Endothelial cell of umbilical vein (primary cell): ENCODE data around the gene RIGI. TPM values are rescaled to one million over a fixed set of nuclear protein-coding genes. Genes with fewer than 3 reads are reported as not detected.

Source experiments
- BruUV-seq: library from RNA; stranded (reverse); fragments of 400-500 nt; replicated peaks from 2 replicates; lab custom pipeline; 2021; lab: Mats Ljungman, UMichigan
- CTCF ChIA-PET: fragments of 300-600, 350-600 bp; sonication (Branson Sonifier 250); formaldehyde crosslinking; loops from one replicate; lab custom pipeline; 2021; ENCODE audit warnings: antibody characterized with exemption, inconsistent platforms; lab: Charles Lee
- POLR2A ChIA-PET: fragments of 300-600, 350-600 bp; sonication (Branson Sonifier 250); formaldehyde crosslinking; loops from one replicate; lab custom pipeline; 2021; ENCODE audit warnings: antibody characterized with exemption, inconsistent platforms; lab: Charles Lee
- DNase-seq: peaks from one replicate; pipeline ENCODE4 v3.0.0-alpha.2; 2011; ENCODE audit warnings: low read depth, low spot score
- FAIRE-seq: peaks from 2 replicates; lab custom pipeline; 2011; peaks lifted over from hg19 to GRCh38; lab: Jason Lieb, UNC
- H2AFZ ChIP-seq: 2 replicates; pipeline ENCODE4 v1.6.0; 2012; ENCODE audit warnings: low read depth, low read length, control low read depth, inconsistent platforms
- H3K27ac ChIP-seq: 2 replicates; pipeline ENCODE4 v1.5.1; 2011; ENCODE audit warnings: low read depth, mild to moderate bottlenecking, control low read depth, low read length, moderate library complexity; ENCODE audit not compliant: insufficient read depth
- H3K27me3 ChIP-seq, 2 experiments: 2 replicates each; pipeline versions ENCODE4 v1.6.0 to v1.6.1; 2011; ENCODE audit warnings: low read length in 2 of 2, mixed read lengths in 1 of 2; ENCODE audit not compliant: control insufficient read depth in 2 of 2, insufficient read depth in 2 of 2
- H3K36me3 ChIP-seq, 2 experiments: 2 replicates in 1 of 2; 3 replicates in 1 of 2; pipeline ENCODE4 v1.5.1; 2011; ENCODE audit warnings: low read length in 2 of 2, mild to moderate bottlenecking in 1 of 2, moderate library complexity in 1 of 2; ENCODE audit not compliant: control insufficient read depth in 2 of 2, insufficient read depth in 2 of 2; ENCODE audit errors: extremely low read depth in 1 of 2
- H3K4me1 ChIP-seq: 3 replicates; pipeline ENCODE4 v1.5.1; 2011; ENCODE audit warnings: mild to moderate bottlenecking, low read length; ENCODE audit not compliant: control insufficient read depth, insufficient read depth; ENCODE audit errors: extremely low read depth
- H3K4me2 ChIP-seq: 2 replicates; pipeline ENCODE4 v1.6.1; 2011; ENCODE audit warnings: low read length, control low read depth, mixed read lengths; ENCODE audit not compliant: insufficient read depth
- H3K4me3 ChIP-seq, 3 experiments: fragments of 200-600 bp in 1 of 3; sonication (generic), shearing (Covaris generic) in 1 of 3; replicated peaks in 1 of 3; 2 replicates each; pipeline ENCODE4 v1.5.1; 2011 to 2016; ENCODE audit warnings: control low read depth in 3 of 3, low read length in 3 of 3, mild to moderate bottlenecking in 2 of 3, inconsistent platforms in 1 of 3, low read depth in 1 of 3, moderate library complexity in 1 of 3; ENCODE audit not compliant: insufficient read depth in 1 of 3
- H3K79me2 ChIP-seq: 2 replicates; pipeline ENCODE4 v1.6.0; 2012; ENCODE audit warnings: low read length, inconsistent platforms; ENCODE audit not compliant: control insufficient read depth, insufficient read depth
- H3K9ac ChIP-seq: replicated peaks from 2 replicates; pipeline ENCODE3; 2011; ENCODE audit warnings: low read length, control low read depth; ENCODE audit not compliant: insufficient read depth; ENCODE audit errors: extremely low read depth
- H3K9me1 ChIP-seq: replicated peaks from 3 replicates; pipeline ENCODE4 v1.6.0; 2011; ENCODE audit warnings: mild to moderate bottlenecking, low read length; ENCODE audit not compliant: control insufficient read depth, insufficient read depth; ENCODE audit errors: extremely low read depth
- H3K9me3 ChIP-seq: replicated peaks from 2 replicates; pipeline ENCODE4 v1.5.1; 2012; ENCODE audit warnings: low read length, inconsistent platforms; ENCODE audit not compliant: control insufficient read depth, insufficient read depth
- H4K20me1 ChIP-seq: replicated peaks from 2 replicates; pipeline ENCODE3; 2011; ENCODE audit warnings: mild to moderate bottlenecking, low read length; ENCODE audit not compliant: control insufficient read depth, insufficient read depth; ENCODE audit errors: extremely low read depth
- EZH2 ChIP-seq: IDR thresholded peaks from 2 replicates; pipeline ENCODE4 v1.6.1; 2012; ENCODE audit warnings: borderline replicate concordance, low read depth, mild to moderate bottlenecking, moderate library complexity, low read length, inconsistent platforms; ENCODE audit not compliant: severe bottlenecking
- FOS ChIP-seq: IDR thresholded peaks from 2 replicates; pipeline ENCODE4 v1.6.1; 2011; ENCODE audit warnings: mild to moderate bottlenecking, low read length, moderate library complexity, borderline replicate concordance; ENCODE audit not compliant: insufficient read depth
- GATA2 ChIP-seq: IDR thresholded peaks from 2 replicates; pipeline ENCODE4 v1.7.0; 2011; ENCODE audit warnings: low read depth, mild to moderate bottlenecking, moderate library complexity, mixed read lengths, low read length; ENCODE audit not compliant: insufficient read length, insufficient read depth
- JUN ChIP-seq: IDR thresholded peaks from 2 replicates; pipeline ENCODE4 v1.6.1; 2011; ENCODE audit warnings: borderline replicate concordance, low read depth; ENCODE audit not compliant: insufficient read length, insufficient read depth
- MYC ChIP-seq: IDR thresholded peaks from one replicate; pipeline ENCODE4 v1.6.1; 2011; ENCODE audit warnings: mild to moderate bottlenecking, low read depth, low read length
- POLR2A ChIP-seq: IDR thresholded peaks from 2 replicates; pipeline ENCODE4 v1.6.1; 2012; ENCODE audit warnings: low read depth, mild to moderate bottlenecking, control low read depth, low read length
- POLR2AphosphoS5 ChIP-seq: IDR thresholded peaks from 2 replicates; pipeline ENCODE4 v1.6.1; 2012; ENCODE audit warnings: low read depth, mild to moderate bottlenecking, control low read depth, low read length, moderate library complexity; ENCODE audit not compliant: insufficient read depth
- dilution Hi-C: fragments of 300-500 bp; cut with MboI; formaldehyde crosslinking; loops from one replicate; pipeline ENCODE4 v1.15.0; 2019; ENCODE audit warnings: low sequenced_read_pairs; ENCODE audit not compliant: extremely low pct_ligation_motif_present
- intact Hi-C: fragments of 100-400 bp; cut with micrococcal nuclease; formaldehyde crosslinking; loops from one replicate; pipeline ENCODE4 v1.10.0; 2022
- polyA plus RNA-seq, 4 experiments: library from polyadenylated mRNA; depleted of rRNA in 3 of 4; stranded (reverse) in 3 of 4; unstranded in 1 of 4; fragments of >200 nt; gene quantifications; 2 replicates each; pipeline versions ENCODE4 v1.2.1 to v1.2.3, GENCODE V29; 2011 to 2012; ENCODE audit warnings: missing spikeins in 1 of 4
- total RNA-seq: library from RNA; stranded (reverse); gene quantifications from 2 replicates; pipeline ENCODE4 v1.2.3, GENCODE V29; 2021
- TF ChIP-seq, protein P1 (sequence below), 2 donors: IDR thresholded peaks; 1 replicate in 1 of 2; 2 replicates in 1 of 2; pipeline ENCODE4 v1.5.1; 2011; ENCODE audit warnings: low read length in 2 of 2, mild to moderate bottlenecking in 2 of 2, moderate library complexity in 2 of 2, control low read depth in 1 of 2, inconsistent platforms in 1 of 2, low read depth in 1 of 2; ENCODE audit not compliant: insufficient read depth in 1 of 2; ENCODE audit errors: extremely low read depth in 1 of 2
- TF ChIP-seq, protein P2 (sequence below): IDR thresholded peaks from 2 replicates; pipeline ENCODE4 v1.6.1; 2011; ENCODE audit not compliant: insufficient read depth, insufficient read length

The RIGI gene
- total and polyA plus RNA-seq, 2 donors (not counting 3 experiments of a cell fraction or from before 2014, with no cell fraction given), result 4.5 to 13.3 TPM

DNA sequence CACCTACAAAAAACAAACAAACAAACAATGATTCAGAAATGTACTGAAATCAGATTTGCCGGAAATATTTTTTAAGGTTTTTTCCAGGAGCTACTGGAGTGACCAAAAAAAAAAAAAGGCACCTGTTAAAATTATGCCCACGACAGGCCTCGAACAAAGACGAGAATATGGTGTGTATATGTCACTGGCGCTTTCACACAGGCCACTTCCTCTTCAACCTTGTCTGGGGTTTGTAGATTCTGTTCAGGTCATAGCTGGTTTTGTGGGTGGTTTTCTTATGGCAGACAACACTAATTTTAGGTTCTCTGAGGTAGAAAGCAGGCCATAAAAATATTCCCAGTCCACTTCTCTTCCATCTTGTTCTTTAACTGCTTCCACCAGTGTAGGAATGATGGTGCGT lies 40.0 kb upstream of the RIGI start:
- ChIA-PET CTCF (interaction anchor here (1.1 to 6.6 kb wide), 3 partner anchors 9 to 402 kb away, joined by 3 to 40 read pairs (median 4); no protein-coding TSS in a partner anchor), POLR2A (no interaction called here)

More for the DNA sequence above, 40.0 kb upstream of the RIGI start:
- Histone ChIP-seq H3K4me2 (no peak overlapping the region), H3K9me1 (no peaks in the 10 kb centered on the region), H3K4me1 (peaks cover 1% of the 10 kb centered on the region), H3K36me3 (peaks cover 4 to 12% of the 10 kb centered on the region in 2 experiments), H3K27me3 (no peaks in the 10 kb centered on the region), H3K27ac (no peak overlapping the region), H3K9ac (no peak overlapping the region), H2AFZ (no peak overlapping the region), H3K79me2 (peaks cover 15% of the 10 kb centered on the region), H3K4me3 (no peak overlapping the region), H4K20me1 (no peaks in the 10 kb centered on the region), H3K9me3 (no peaks in the 10 kb centered on the region)
- DNase-seq, result no peak
- dilution Hi-C loops, result loop anchor here (25.0 kb wide), 1 partner anchor 179 kb away; the partner anchor contains the start of gene ACO1
- no peak for FAIRE-seq
- no TSS peak for BruUV-seq
- TF ChIP-seq, protein P1, sequence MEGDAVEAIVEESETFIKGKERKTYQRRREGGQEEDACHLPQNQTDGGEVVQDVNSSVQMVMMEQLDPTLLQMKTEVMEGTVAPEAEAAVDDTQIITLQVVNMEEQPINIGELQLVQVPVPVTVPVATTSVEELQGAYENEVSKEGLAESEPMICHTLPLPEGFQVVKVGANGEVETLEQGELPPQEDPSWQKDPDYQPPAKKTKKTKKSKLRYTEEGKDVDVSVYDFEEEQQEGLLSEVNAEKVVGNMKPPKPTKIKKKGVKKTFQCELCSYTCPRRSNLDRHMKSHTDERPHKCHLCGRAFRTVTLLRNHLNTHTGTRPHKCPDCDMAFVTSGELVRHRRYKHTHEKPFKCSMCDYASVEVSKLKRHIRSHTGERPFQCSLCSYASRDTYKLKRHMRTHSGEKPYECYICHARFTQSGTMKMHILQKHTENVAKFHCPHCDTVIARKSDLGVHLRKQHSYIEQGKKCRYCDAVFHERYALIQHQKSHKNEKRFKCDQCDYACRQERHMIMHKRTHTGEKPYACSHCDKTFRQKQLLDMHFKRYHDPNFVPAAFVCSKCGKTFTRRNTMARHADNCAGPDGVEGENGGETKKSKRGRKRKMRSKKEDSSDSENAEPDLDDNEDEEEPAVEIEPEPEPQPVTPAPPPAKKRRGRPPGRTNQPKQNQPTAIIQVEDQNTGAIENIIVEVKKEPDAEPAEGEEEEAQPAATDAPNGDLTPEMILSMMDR (IDR thresholded peaks at IDR 0.05; ENCODE audit: extremely low read depth in 1 of 2, insufficient read depth in 1 of 2, low read depth in 1 of 2, low read length in 2 of 2), result no peak
- TF ChIP-seq POLR2A (no peak), JUN (no peak), GATA2 (no peak), EZH2 (no peak), FOS (no peak), MYC (no peak), POLR2AphosphoS5 (no peak)
- TF ChIP-seq, protein P2, sequence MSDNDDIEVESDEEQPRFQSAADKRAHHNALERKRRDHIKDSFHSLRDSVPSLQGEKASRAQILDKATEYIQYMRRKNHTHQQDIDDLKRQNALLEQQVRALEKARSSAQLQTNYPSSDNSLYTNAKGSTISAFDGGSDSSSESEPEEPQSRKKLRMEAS, result no peak
- intact Hi-C loops, result no loop called here
